ENCODE data around the gene ZBTB43. TPM values are rescaled to one million over a fixed set of nuclear protein-coding genes. Genes with fewer than 3 reads are reported as not detected.

Gene ZBTB43
- total and polyA plus RNA-seq, 2 experiments from 2014 or later = 9.7 to 11.8 TPM

- Histone ChIP-seq H2AFZ (no peak overlapping the region), H3K4me1 (ENCODE audit: insufficient read depth) (no peaks in the 10 kb centered on the region), H3K4me2 (no peak overlapping the region), H3F3A (replicated peaks; ENCODE audit: low read depth) (no peaks in the 10 kb centered on the region), H4K20me1 (replicated peaks; ENCODE audit: insufficient read depth) (no peaks in the 10 kb centered on the region; the same call in 1 of the 2 replicates), H3K9me2 (ENCODE audit: insufficient read depth) (no peaks in the 10 kb centered on the region), H3K27me3 (ENCODE audit: insufficient read depth) (no peaks in the 10 kb centered on the region), H3K79me2 (replicated peaks; ENCODE audit: insufficient read depth) (no peaks in the 10 kb centered on the region), H3K4me3 (no peak overlapping the region), H3K27ac (ENCODE audit: low read depth) (no peak overlapping the region), H3K36me3 (ENCODE audit: insufficient read depth) (no peaks in the 10 kb centered on the region)
- no peaks in the 10 kb centered on the region for H3K36me3 Mint-ChIP-seq (ENCODE audit: low read depth)
- H3K27me3 Mint-ChIP-seq (ENCODE audit: insufficient read depth, low read depth, poor library complexity) = peaks cover 1% of the 10 kb centered on the region
- no peaks in the 10 kb centered on the region for H3K9me3 Mint-ChIP-seq
- no peak for TF ChIP-seq STAT1 (IDR thresholded peaks at IDR 0.05; ENCODE audit: unreplicated experiment)
- TF ChIP-seq REST (IDR thresholded peaks at IDR 0.05; ENCODE audit: unreplicated experiment) = no peak
- no peak for TF ChIP-seq ZNF462 (CRISPR knock-in tag; IDR thresholded peaks at IDR 0.05)
- no peak for TF ChIP-seq POLR2AphosphoS5 (IDR thresholded peaks at IDR 0.05; ENCODE audit: low read depth)
- no peak for TF ChIP-seq EZH2 (IDR thresholded peaks at IDR 0.05; ENCODE audit: low read depth, unreplicated experiment)
- TF ChIP-seq JUNB (IDR thresholded peaks at IDR 0.05; ENCODE audit: unreplicated experiment) = no peak
- TF ChIP-seq CTCF (conservative IDR thresholded peaks at IDR 0.05; ENCODE audit: low read depth in 2 of 2) = no peak
- no peak for TF ChIP-seq ETS1 (IDR thresholded peaks at IDR 0.05)
- no peak for TF ChIP-seq CREB1 (CRISPR knock-in tag; IDR thresholded peaks at IDR 0.05; ENCODE audit: low read depth)
- no peak for TF ChIP-seq ZNF331 (CRISPR knock-in tag; IDR thresholded peaks at IDR 0.05; ENCODE audit: low read depth)
- TF ChIP-seq NANOG (IDR thresholded peaks at IDR 0.05; ENCODE audit: borderline replicate concordance) = no peak
- no peak for TF ChIP-seq ZNF114 (CRISPR knock-in tag; IDR thresholded peaks at IDR 0.05)
- TF ChIP-seq EZH2phosphoT487 (IDR thresholded peaks at IDR 0.05; ENCODE audit: unreplicated experiment) = no peak
- H3K4me1 Mint-ChIP-seq = peaks cover 4% of the 10 kb centered on the region
- ATAC-seq (no peak), DNase-seq (ENCODE audit: low spot score) (no peak)
- H3K4me3 Mint-ChIP-seq = no peak overlapping the region
- H3K27ac Mint-ChIP-seq = no peak overlapping the region
Measured at GRCh38 chr9:126844085-126844484, 39.2 kb downstream of the ZBTB43 start.

Data from GM23338 (cell line).